GM21529 (cell line): ENCODE results near the gene ITGA3.
"Not testable (repeated sequence)": the region's sequence is repeated elsewhere in the genome, so short reads cannot be mapped to it uniquely, and the experiment has no call there.

Source experiments
- ATAC-seq: cut with Tn5 transposase; IDR thresholded peaks from one replicate; pipeline ENCODE4 v1.9.1; 2021; ENCODE audit not compliant: unreplicated experiment

ITGA3 gene

DNA sequence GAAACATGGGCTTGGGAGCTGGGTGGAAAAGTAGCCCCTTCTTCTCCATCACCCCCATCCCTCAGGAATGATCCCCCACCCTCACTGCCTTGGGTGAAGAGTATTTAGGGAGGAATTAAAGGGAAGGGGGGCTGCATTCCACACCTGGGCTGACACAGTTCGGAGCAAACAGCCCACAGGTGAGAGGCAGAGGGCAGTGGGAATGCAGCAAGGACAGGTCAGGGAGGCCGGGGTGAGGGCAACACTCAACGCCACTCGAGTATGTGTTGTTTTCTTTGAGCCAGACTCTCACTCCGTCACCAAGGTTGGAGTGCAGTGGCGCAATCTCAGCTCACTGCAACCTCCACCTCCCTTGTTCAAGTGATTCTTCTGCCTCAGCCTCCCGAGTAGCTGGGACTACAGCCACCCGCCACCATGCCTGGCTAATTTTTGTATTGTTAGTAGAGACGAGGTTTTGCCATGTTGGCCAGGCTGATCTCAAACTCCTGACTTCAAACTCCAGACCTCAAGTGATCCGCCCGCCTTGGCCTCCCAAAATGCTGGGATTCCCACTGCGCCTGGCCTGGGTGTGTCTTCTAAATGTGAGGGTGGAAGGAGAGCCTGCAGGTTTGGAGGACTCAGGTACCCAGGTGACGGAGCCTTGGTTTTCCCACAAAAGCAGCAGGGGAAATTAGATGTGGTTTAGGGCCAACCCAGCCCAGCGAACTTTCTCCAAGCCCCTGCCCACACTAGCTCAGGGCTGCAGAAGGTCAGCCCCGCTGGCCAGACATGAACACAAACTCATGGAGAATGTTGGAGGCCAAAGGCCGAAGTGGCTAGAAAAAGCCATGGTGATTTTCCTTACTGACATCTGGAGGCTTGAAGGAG is 21.2 kb upstream of the ITGA3 start:
- no peak for ATAC-seq

DNA sequence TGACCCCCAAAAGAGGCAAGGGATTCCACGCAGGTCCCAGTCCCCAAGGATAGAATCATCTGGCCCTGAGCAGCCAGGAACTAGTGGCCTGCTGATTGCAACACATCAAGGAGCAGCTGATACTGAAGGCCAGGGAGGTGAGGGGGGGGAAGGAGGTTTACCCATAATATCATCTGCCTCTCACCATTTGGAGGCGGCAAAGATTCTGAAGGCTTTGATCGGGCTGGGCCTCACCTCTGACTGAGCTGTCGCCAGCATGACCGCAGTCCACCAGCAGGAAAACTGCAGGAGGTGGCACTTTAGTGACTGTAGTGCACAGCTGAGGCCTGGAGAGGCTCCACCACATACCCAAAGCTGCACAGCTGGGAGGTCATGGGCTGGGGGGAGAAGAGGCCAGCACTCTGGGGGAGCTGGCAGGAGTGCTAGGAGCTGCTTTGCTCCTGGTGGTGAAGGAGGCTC is 20.5 kb upstream of the ITGA3 start:
- ATAC-seq = no peak

DNA sequence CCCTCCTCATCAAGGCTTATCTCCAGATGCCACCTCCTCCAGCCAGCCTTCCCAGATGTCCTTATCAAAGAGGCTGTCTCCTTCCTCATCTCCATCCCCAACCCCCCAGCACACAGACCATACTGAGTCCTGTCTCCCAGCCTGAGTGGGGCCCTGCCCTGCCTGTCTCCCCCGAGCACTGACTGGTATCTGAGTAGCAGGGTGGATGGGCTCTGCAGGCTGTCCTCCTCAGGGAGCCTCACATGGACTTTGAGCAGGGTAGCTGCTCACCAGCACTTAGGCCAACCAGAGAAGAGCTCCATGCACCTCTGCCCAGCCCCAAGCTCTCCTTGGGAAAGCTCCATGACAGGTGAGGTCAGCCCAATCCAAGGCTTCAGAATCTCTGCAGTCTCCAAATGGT is 20.0 kb upstream of the ITGA3 start:
- ATAC-seq = no peak

DNA sequence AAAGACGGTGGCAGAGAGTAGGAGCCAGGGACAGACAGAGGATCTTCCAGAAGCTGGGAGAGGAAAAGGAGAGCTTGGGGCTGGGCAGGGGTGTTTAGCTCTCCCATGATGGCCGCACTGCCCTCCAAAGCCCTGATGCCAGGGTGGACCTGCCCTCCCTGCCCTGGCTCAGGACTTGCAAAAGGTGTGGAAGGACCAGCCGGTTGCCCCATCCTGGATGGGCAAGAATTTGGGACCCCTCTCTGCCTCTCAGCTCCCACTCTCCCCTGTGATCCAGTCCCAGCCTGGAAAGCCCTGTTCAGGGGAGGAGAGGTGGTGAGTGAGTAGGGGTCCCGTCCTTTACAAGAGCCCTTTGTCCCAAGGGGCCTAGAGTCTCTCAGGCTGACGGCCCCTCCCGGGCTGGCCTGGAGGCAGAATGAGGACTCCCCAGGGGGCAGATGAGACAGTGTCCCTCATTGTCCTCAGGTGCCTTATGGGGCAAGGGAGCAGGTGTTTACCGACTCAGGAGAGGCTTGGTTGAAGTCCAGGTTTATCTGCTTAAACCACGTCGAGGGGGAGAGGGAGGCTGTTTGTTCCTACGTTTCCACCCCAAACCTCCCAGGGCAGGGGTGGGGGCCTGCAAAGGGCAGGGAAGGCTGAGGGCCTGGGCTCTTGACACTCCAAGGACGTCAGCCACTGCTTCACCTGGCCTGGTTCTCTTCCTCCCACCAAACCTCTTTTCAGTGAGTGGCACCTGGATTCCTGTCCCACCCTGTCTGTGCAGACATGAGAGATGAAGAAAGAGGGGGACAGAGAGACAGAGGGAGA is 19.3 kb upstream of the ITGA3 start:
- no peak for ATAC-seq

DNA sequence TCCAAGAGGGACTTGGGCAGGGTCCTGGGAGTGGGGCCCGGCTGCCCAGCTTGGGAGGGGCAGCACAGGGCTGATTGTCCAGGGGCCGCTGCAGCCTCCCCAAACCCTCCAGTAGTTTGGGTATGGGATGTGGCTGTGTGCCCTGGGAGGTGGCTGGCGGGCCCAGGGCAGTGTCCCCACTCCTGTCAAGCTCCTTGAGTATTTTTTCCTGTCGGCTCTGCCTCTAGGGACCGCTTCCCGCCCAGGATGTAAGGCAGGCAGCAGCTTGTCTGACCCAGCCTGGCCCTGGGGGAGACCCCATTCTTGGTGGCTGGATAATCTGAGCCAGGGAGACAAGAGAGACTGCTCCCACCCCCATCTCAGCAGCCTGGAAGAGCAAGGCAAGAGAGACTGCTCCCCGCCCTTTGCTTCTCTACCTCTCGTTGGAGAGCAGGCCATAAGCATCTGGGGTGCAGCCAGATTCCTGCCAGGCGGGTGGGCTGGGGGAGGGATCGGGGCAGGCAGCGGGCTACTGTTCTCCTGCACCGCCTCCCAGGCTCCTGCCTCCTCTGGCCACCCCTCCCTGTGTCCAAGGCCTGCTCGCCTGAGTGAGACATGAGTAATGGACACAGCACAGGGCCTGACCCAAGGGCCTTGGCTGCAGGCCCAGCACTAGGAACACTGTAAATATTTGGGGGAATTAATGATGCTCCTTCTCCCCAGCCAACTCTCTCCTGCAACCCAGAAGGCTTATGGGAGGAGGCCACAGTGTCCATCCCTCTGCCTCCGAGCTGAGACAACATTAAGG is 18.4 kb upstream of the ITGA3 start:
- no peak for ATAC-seq

DNA sequence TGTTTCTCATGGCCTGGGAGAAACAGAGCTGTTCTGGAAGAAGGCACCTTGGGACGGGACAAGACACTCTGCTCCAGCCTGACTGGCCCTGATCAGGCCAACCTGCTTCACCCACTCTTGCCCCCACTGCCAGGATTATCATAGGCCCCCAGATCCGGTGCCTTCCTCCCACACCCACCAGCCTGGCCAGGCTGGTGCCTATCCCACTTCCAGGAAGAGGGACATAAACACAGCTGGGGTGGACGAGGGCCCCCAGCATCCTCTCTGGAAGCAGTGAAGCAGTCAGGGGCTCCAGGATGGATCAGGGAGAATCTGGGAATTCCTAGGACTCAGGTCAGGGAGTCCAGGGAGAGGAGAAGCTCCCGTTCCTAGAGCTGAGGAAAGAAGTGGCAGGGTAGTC is 16.9 kb upstream of the ITGA3 start:
- ATAC-seq = no peak

DNA sequence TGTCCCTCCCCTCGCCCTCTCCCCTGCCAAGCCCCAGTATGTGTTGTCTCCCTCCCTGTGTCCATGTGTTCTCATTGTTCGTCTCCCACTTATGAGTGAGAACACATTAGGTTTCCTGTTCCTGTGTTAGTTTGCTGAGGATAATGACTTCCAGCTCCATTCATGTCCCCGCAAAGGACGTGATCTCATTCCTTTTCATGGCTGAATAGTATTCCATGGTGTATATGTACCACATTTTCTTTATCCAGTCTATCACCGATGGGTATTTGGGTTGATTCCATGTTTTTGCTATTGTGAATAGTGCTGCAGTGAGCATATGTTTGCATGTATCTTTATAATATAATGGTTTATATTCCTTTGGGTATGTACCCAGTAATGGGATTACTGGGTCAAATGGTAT is 15.4 kb upstream of the ITGA3 start:
- not testable (repeated sequence) for ATAC-seq

DNA sequence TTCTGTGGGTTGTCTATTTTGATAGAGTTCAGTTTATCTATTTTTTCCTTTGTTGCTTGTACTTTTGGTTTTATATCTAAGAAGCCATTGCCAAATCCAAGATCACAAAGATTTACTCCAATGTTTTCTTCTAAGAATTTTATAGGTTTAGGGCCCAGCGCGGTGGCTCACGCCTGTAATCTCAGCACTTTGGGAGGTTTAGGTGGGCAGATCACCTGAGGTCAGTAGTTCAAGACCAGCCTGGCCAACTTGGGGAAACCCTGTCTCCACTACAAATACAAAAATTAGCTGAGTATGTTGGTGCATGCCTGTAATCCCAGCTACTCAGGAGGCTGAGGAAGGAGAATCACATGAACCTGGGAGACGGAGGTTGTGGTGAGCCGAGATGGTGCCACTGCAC is 13.7 kb upstream of the ITGA3 start:
- ATAC-seq = no peak

DNA sequence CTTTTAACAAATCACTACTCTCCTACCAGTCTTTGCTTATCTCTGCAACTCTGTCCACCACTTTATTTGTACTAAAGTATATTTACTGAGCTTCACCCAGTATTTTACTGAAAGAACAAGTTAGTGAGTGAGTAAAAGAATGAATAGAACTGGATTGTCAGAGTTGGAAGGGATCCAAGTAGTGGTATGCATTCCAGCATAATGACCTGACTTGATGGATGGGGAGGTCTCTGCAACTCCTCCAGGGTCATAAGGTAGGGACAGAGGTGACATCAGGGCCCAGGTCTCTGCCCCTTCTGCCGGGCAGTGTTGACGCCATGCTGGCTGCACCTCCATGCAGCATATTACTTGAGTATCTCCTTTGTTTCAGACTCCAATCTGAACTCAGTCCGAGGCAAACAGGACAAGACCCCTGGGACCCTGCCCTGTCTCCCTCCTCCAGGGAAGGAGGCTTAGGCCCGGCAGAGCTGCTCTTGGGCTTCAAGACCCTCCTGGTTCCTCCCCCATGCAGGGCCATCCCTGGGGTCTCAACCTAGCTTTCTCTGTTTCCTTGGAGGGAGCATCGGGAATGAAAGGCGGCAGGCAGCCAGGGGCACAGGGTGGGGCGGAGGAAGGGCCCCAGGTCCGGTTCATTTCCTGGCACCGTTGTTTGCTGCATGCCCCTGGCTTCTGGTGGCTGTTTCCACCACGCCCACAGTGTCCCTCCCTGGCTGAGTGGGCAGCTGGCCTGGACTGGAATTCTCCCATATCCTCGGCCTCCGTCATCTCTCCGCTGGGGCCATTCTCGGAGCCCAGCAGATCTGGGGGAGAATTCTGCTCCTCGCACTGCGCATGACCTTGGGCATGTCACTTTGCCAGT is 12.4 kb upstream of the ITGA3 start:
- ATAC-seq = no peak

DNA sequence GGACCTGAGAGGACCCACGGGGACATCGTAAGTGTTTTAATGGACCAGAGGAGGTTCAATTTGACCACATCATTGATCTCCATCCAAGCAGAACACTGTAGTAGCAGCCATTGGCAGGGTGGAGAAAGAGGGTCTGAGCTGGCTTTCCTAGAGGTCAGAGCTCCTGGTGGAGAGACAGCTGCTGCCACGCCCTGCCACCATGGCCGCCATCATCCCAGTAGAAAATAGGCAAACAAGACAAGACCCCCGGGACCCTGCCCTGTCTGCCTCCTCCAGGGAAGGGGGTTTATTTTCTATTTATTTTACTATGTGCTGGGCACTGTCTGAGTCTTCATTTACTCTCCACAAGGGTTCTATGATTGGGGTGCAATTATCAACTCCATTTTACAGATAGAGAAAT is 11.4 kb upstream of the ITGA3 start:
- no peak for ATAC-seq

DNA sequence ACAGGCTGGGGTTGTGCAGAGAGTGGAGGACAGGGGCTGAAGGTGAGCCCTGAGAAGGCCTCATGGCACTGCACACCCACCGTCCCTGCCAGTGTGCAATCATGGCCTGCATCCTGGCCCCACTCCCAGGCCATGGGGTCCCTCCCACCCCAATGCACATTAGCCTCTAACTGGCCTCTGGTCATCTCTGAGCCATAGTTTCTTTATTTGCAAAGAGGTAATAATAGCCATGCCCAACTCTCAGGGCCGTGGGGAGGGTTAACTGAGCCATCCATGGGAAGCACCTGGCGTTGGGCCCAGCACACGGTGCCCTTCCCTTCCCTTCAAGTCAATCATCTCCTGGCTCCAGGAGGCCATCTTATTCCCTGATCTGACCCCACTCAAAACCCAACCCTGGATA is 10.8 kb upstream of the ITGA3 start:
- ATAC-seq = no peak

DNA sequence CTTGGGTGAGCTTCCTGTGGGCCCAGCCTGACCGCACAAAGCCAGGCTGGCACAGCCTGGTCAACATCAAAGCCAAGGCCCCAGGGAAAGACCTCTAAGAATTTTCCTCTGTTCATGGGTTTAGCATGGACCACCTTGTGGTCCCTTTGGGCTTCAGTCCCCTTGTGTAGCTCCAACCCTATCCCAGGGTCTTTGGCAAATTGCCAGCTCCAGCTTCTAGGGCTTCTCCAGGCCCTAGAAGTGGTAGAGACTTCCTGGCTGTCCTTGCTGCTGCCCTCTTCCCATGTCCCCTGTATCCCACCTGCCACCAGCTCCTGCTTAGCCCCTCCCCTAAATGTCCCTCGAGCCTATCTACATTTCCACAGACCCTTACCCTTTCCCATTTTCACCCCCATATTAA is 9.7 kb upstream of the ITGA3 start:
- no peak for ATAC-seq

DNA sequence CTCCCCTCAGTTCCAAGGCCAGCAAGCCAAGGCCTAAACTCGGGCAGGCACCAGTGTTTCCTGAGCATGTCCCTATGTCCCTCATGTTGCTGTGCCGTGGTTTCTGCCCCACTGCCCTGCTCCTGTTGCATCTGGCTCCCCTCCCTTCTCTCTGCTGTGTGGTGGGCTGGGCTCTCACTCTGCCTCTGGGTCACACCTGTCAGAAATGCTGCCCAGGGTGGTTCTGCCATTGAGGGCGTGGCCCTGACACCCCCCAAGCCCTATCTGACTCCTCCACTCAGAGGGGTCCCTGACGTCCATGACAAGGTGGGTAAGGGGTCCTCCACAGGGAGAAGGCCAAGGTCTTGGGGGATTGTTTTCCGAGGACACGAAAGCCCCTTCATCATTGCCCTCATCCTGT is 9.2 kb upstream of the ITGA3 start:
- no peak for ATAC-seq

DNA sequence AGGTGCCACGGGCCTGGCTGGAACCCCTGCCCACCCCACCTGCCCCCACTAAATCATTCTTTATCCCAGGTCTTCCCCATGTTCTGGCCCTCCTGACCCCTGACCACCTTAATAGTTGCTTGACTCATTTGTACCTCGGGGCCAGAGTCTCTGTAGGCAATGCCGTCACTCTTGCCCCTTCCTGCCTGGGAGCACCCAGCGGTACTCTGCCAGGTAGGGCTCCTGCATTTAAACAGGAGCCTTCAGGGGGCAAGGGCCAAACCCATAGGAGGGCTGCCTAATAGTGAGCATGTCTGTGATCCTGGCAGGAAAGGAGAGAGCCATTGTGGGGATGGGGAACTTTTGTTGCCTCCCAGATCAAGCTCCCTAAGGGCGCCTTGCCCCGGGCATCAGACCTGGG is 8.8 kb upstream of the ITGA3 start:
- ATAC-seq = no peak

DNA sequence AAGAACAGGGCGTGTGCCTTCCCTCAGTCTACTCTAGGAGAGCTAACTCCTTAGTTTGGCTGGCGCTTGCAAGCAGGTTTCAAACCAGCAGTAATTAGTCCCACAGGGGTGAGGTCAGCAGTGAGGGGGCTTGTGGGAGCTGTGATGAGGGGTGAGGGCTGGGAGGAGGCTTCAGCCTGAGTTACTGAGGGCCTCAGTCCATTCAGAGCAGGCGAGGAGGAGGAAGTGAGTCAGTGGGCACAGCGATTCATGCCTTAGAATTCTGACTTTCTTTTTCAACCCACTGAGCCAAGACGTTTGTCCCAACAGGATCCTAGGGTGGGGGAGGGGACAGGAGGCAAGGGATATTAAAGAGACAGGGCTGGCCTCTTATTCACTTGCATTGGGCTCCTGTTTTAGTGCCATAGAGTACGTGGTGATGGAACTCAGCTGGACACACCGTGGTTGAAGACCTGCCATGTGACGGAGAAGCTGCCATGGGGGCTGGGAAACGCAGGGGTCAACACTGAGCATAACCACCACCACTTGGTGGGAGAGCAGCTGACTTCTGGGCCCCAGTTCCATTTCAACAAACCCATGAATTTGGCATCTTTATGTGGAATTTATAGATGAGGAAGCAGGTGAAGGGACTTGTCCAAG is 8.3 kb upstream of the ITGA3 start:
- ATAC-seq = no peak

DNA sequence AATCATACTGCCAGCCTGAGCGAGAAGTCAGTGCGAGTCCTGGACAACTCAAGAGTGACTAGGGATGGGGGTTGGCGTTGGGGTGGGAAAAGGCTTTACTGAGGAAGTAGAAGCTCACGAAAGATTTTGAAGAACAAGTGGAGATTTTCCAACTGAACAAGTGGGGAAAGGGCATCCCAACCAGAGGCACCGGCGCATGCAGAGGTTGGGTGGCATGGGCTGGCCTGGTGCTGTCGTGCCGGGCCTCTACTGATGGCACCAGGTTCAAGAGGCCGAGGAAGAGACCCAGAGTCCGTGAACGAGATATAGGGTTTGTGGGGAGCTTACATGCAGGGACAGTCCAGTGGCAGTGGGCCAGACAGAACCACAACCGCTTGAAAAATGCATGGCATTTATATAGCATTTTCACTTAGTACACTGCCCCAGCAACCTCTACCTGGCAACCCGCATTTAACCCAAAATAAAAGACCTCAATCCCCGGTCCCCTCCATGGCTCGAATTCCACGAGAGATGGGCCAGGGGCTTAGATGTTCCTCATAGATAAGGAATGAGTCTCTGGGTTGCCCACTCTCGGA is 7.7 kb upstream of the ITGA3 start:
- ATAC-seq = no peak

DNA sequence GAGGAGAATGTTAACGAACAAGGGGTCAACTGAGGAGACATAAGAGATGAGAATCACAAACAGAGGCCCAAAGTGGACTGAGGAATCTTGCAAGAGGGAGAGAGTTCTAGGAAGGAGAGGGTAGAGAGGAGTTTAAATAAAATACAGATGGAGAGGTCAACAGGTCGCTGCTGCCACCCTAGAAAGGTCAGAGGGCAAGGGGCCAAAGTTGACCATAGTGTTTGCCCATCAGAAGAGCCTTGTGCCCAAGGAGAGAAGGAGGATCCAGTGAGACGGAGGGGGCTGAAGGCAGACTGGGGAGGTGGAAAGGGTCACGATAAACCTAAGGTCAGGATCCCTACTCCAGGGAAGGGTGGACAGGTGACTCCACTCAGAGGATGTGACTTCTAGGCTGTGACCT is 6.9 kb upstream of the ITGA3 start:
- ATAC-seq = no peak

DNA sequence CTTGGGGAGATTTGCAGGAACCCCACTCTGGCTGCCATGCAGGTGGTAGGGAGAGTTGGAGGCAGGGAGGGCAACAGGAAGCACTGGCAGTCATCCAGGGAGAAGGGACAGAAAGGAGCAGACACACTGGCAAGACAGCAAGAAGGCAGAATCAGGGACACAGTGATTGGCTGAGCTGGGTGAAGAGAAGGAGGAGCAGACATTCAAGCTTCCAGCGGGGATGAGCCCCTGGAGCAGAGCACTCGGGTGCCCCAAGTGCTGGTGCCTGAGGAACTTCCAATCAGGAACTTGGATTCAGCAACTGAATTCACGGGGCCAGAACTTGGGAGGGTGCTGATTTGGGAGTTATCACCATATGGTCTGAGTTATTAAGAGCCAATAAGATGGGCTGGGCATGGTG is 6.3 kb upstream of the ITGA3 start:
- ATAC-seq = no peak

DNA sequence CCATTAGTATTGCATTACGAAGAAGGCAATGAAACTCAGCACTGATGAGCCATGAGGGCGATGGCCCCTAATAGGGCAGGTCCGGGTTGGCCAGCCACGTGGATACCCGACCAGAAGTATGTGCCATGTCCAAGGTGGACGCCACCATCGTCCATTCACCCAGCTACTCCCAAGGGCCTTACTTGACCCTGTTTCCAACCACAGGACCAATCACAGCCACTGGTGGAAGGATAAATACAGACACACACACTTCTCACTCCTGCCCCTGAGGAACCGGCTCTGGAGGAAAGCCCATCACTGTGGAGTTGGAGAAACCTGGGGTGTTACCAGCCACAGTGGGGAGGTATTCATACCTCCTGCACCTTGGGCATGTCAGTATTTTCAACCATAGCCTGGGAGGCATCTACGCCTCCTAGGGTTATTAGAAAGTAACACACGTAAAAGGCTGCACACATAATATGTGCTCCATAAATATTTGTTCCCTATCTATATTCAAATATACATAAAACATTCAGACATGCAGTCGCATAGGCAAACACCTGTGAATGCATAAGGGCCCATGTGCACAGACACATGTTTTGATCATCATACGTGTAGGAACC is 5.4 kb upstream of the ITGA3 start:
- no peak for ATAC-seq
